GM15510 (cell line): ENCODE results near the gene BICD1.

Experiments used
- POLR2A ChIP-seq: IDR thresholded peaks from 3 replicates; pipeline ENCODE4 v1.6.1; 2011; ENCODE audit warnings: borderline replicate concordance; ENCODE audit not compliant: insufficient read length; ENCODE audit errors: extremely low read depth

Gene BICD1

GRCh38 chr12:32390572-32391219 lies 284.0 kb downstream of the BICD1 start:
- no peak for TF ChIP-seq POLR2A

GRCh38 chr12:32395026-32395425 lies 288.4 kb downstream of the BICD1 start:
- TF ChIP-seq POLR2A = no peak

- TF ChIP-seq POLR2A = no peak
These were observed 291.0 kb downstream of the BICD1 start for GRCh38 chr12:32397696-32398095.

GRCh38 chr12:32398181-32398580 lies 291.5 kb downstream of the BICD1 start:
- TF ChIP-seq POLR2A = no peak

GRCh38 chr12:32398816-32399369 lies 292.2 kb downstream of the BICD1 start:
- TF ChIP-seq POLR2A = no peak

GRCh38 chr12:32399370-32400113 lies 292.9 kb downstream of the BICD1 start, which contains the start of gene FGD4:
Gene FGD4, plus strand, starts transcription at chr12:32399558.
- TF ChIP-seq POLR2A = no peak

GRCh38 chr12:32400114-32400672 lies 293.5 kb downstream of the BICD1 start:
- no peak for TF ChIP-seq POLR2A

GRCh38 chr12:32400866-32401265 lies 294.2 kb downstream of the BICD1 start:
- no peak for TF ChIP-seq POLR2A

- no peak for TF ChIP-seq POLR2A
These were observed 295.5 kb downstream of the BICD1 start for GRCh38 chr12:32402170-32402569.

GRCh38 chr12:32402946-32403345 lies 296.3 kb downstream of the BICD1 start:
- TF ChIP-seq POLR2A = no peak

GRCh38 chr12:32407795-32408194 lies 301.1 kb downstream of the BICD1 start:
- no peak for TF ChIP-seq POLR2A

GRCh38 chr12:32413412-32413811 lies 306.8 kb downstream of the BICD1 start:
- TF ChIP-seq POLR2A = no peak

GRCh38 chr12:32418221-32418620 lies 311.6 kb downstream of the BICD1 start:
- TF ChIP-seq POLR2A = no peak

GRCh38 chr12:32418903-32419519 lies 312.4 kb downstream of the BICD1 start:
- TF ChIP-seq POLR2A = no peak

- no peak for TF ChIP-seq POLR2A
These were observed 312.9 kb downstream of the BICD1 start for GRCh38 chr12:32419520-32419960.

GRCh38 chr12:32420356-32420755 lies 313.7 kb downstream of the BICD1 start:
- no peak for TF ChIP-seq POLR2A

- no peak for TF ChIP-seq POLR2A
These were observed 316.9 kb downstream of the BICD1 start for GRCh38 chr12:32423559-32423958.
